Vagina (tissue), 2 donors: ENCODE data around the gene TNNT1. TPM values are rescaled to one million over a fixed set of nuclear protein-coding genes. Genes with fewer than 3 reads are reported as not detected.

Experiments used
- DNase-seq, 2 donors: peaks; one replicate each; pipeline ENCODE4 v3.0.0-alpha.2; 2017; ENCODE audit errors: extremely low spot score in 2 of 2
- H3K27ac ChIP-seq: fragments of 200-600 bp; sonication (generic); one replicate; pipeline ENCODE4 v1.5.1; 2019
- H3K27me3 ChIP-seq: fragments of 200-600 bp; sonication (generic); one replicate; pipeline ENCODE4 v1.5.1; 2019
- H3K36me3 ChIP-seq, 2 donors: fragments of 200-600 bp; sonication (generic); one replicate each; pipeline ENCODE4 v1.5.1; 2017 to 2019
- H3K4me1 ChIP-seq: fragments of 200-600 bp; sonication (generic); one replicate; pipeline ENCODE4 v1.5.1; 2019
- H3K4me3 ChIP-seq, 2 donors: fragments of 200-600 bp; sonication (generic); 1 replicate in 1 of 2; 2 replicates in 1 of 2; pipeline ENCODE4 v1.5.1; 2016 to 2019
- H3K9me3 ChIP-seq: fragments of 200-600 bp; sonication (generic); one replicate; pipeline ENCODE4 v1.5.1; 2019
- CTCF ChIP-seq, 3 experiments: fragments of 450-650 bp in 2 of 3; fragments of 200-600 bp in 1 of 3; sonication (generic) in 1 of 3; IDR thresholded peaks; one replicate each; pipeline ENCODE4 v1.5.1; 2017 to 2019; ENCODE audit warnings: antibody characterized with exemption in 3 of 3, mild to moderate bottlenecking in 2 of 3, moderate library complexity in 2 of 3
- POLR2A ChIP-seq, 2 donors: fragments of 450-650 bp; IDR thresholded peaks; one replicate each; pipeline ENCODE4 v1.6.1; 2017; ENCODE audit warnings: antibody characterized with exemption in 2 of 2, mild to moderate bottlenecking in 2 of 2, moderate library complexity in 2 of 2
- POLR2AphosphoS5 ChIP-seq, 2 donors: sonication (generic); formaldehyde crosslinking; IDR thresholded peaks; one replicate each; pipeline ENCODE4 v1.9.0; 2017; ENCODE audit warnings: antibody characterized with exemption in 2 of 2, mild to moderate bottlenecking in 2 of 2, low read depth in 1 of 2; ENCODE audit not compliant: insufficient read depth in 1 of 2
- intact Hi-C: fragments of 100-400 bp; cut with DNase I; formaldehyde crosslinking; loops from one replicate; pipeline ENCODE4 v1.15.1; 2023
- total RNA-seq: library from RNA; depleted of rRNA; stranded (reverse); fragments of >200 nt; gene quantifications from one replicate; pipeline ENCODE4 v1.2.3, GENCODE V29; 2016

Gene TNNT1
- total RNA-seq, 1 donor from 2014 or later: 9.1 TPM

- no peak for DNase-seq
- no peaks in the 10 kb centered on the region for H3K27me3 ChIP-seq
- no peaks in the 10 kb centered on the region for H3K9me3 ChIP-seq
- TF ChIP-seq CTCF (IDR thresholded peaks at IDR 0.05) (no peak), POLR2AphosphoS5 (IDR thresholded peaks at IDR 0.05; ENCODE audit: insufficient read depth in 1 of 2, low read depth in 1 of 2) (no peak), POLR2A (IDR thresholded peaks at IDR 0.05) (no peak)
- peaks cover 69% of the 10 kb centered on the region for H3K4me1 ChIP-seq
- H3K4me3 ChIP-seq: peak overlapping the region in 1 of 2 donors; percentile 85
- H3K27ac ChIP-seq: peak overlapping the region; percentile 96
- intact Hi-C loops: loop anchor here (10.0 kb wide), 1 partner anchor 550 kb away; no protein-coding TSS in a partner anchor
- no peaks in the 10 kb centered on the region for H3K36me3 ChIP-seq
Measured at GRCh38 chr19:55114566-55115145, 34.4 kb downstream of the TNNT1 start.

- peak overlapping the region; percentile 96 for H3K27ac ChIP-seq
- intact Hi-C loops: loop anchor here (10.0 kb wide), 1 partner anchor 551 kb away; no protein-coding TSS in a partner anchor
- DNase-seq: peak in 1 of 2 donors; percentile 96
- H3K27me3 ChIP-seq: no peaks in the 10 kb centered on the region
- TF ChIP-seq POLR2A (IDR thresholded peaks at IDR 0.05) (no peak), POLR2AphosphoS5 (IDR thresholded peaks at IDR 0.05; ENCODE audit: insufficient read depth in 1 of 2, low read depth in 1 of 2) (peak; percentile 89 to 90)
- H3K4me3 ChIP-seq: peak overlapping the region; percentile 9 to 39
- H3K4me1 ChIP-seq: peaks cover 68% of the 10 kb centered on the region
- H3K36me3 ChIP-seq: no peaks in the 10 kb centered on the region
- no peaks in the 10 kb centered on the region for H3K9me3 ChIP-seq
Measured at GRCh38 chr19:55113570-55114039, 35.4 kb downstream of the TNNT1 start.

GRCh38 chr19:55112777-55113569 lies 36.0 kb downstream of the TNNT1 start:
- no peak for DNase-seq

GRCh38 chr19:55112246-55112776 lies 36.7 kb downstream of the TNNT1 start:
- Histone ChIP-seq H3K4me1 (peaks cover 60% of the 10 kb centered on the region), H3K9me3 (no peaks in the 10 kb centered on the region), H3K4me3 (no peak overlapping the region), H3K36me3 (no peaks in the 10 kb centered on the region), H3K27ac (peak overlapping the region; percentile 96), H3K27me3 (no peaks in the 10 kb centered on the region)
- TF ChIP-seq CTCF (IDR thresholded peaks at IDR 0.05) (no peak), POLR2AphosphoS5 (IDR thresholded peaks at IDR 0.05; ENCODE audit: insufficient read depth in 1 of 2, low read depth in 1 of 2) (no peak), POLR2A (IDR thresholded peaks at IDR 0.05) (no peak)
- intact Hi-C loops: loop anchor here (10.0 kb wide), 1 partner anchor 552 kb away; no protein-coding TSS in a partner anchor
- no peak for DNase-seq

More at GRCh38 chr19:55112777-55113569, 36.0 kb downstream of the TNNT1 start:
- intact Hi-C loops: loop anchor here (10.0 kb wide), 1 partner anchor 552 kb away; no protein-coding TSS in a partner anchor
- TF ChIP-seq CTCF (IDR thresholded peaks at IDR 0.05): no peak
- TF ChIP-seq POLR2AphosphoS5 (IDR thresholded peaks at IDR 0.05; ENCODE audit: insufficient read depth in 1 of 2, low read depth in 1 of 2): no peak
- TF ChIP-seq POLR2A (IDR thresholded peaks at IDR 0.05): no peak
- Histone ChIP-seq H3K36me3 (no peaks in the 10 kb centered on the region), H3K27ac (peak overlapping the region; percentile 96), H3K9me3 (no peaks in the 10 kb centered on the region), H3K4me1 (peaks cover 62% of the 10 kb centered on the region), H3K4me3 (peak overlapping the region; percentile 8 to 39), H3K27me3 (no peaks in the 10 kb centered on the region)

- Histone ChIP-seq H3K36me3 (no peaks in the 10 kb centered on the region), H3K27me3 (no peaks in the 10 kb centered on the region), H3K9me3 (no peaks in the 10 kb centered on the region), H3K4me1 (peaks cover 55% of the 10 kb centered on the region), H3K27ac (peak overlapping the region; percentile 96), H3K4me3 (peak overlapping the region in 1 of 2 donors; percentile 17)
- intact Hi-C loops: loop anchor here (10.0 kb wide), 1 partner anchor 553 kb away; no protein-coding TSS in a partner anchor
- TF ChIP-seq CTCF (IDR thresholded peaks at IDR 0.05) (no peak), POLR2A (IDR thresholded peaks at IDR 0.05) (no peak), POLR2AphosphoS5 (IDR thresholded peaks at IDR 0.05; ENCODE audit: insufficient read depth in 1 of 2, low read depth in 1 of 2) (peak; percentile 27 to 62)
- DNase-seq: no peak
Measured at GRCh38 chr19:55111238-55111831, 37.7 kb downstream of the TNNT1 start.
